ENCODE measurements around the gene TPGS2. TPM values are rescaled to one million over a fixed set of nuclear protein-coding genes. Genes with fewer than 3 reads are reported as not detected.

Gene TPGS2
- total RNA-seq, 1 donor from 2014 or later, result 57.6 TPM

GRCh38 chr18:36759167-36759776, 69.5 kb downstream of the TPGS2 start:
- no peaks in the 10 kb centered on the region for H3K36me3 ChIP-seq
- H3K9me3 ChIP-seq, result no peaks in the 10 kb centered on the region
- no peak overlapping the region for H3K27ac ChIP-seq
- ATAC-seq (peak; percentile 24), DNase-seq (peak; percentile 37)
- H3K4me3 ChIP-seq, result no peak overlapping the region
- TF ChIP-seq, protein P1, sequence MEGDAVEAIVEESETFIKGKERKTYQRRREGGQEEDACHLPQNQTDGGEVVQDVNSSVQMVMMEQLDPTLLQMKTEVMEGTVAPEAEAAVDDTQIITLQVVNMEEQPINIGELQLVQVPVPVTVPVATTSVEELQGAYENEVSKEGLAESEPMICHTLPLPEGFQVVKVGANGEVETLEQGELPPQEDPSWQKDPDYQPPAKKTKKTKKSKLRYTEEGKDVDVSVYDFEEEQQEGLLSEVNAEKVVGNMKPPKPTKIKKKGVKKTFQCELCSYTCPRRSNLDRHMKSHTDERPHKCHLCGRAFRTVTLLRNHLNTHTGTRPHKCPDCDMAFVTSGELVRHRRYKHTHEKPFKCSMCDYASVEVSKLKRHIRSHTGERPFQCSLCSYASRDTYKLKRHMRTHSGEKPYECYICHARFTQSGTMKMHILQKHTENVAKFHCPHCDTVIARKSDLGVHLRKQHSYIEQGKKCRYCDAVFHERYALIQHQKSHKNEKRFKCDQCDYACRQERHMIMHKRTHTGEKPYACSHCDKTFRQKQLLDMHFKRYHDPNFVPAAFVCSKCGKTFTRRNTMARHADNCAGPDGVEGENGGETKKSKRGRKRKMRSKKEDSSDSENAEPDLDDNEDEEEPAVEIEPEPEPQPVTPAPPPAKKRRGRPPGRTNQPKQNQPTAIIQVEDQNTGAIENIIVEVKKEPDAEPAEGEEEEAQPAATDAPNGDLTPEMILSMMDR (IDR thresholded peaks at IDR 0.05), result no peak
- H3K27me3 ChIP-seq, result no peaks in the 10 kb centered on the region
- intact Hi-C loops (cut with DNase I), result no loop called here
- peaks cover 7% of the 10 kb centered on the region for H3K4me1 ChIP-seq

DNA sequence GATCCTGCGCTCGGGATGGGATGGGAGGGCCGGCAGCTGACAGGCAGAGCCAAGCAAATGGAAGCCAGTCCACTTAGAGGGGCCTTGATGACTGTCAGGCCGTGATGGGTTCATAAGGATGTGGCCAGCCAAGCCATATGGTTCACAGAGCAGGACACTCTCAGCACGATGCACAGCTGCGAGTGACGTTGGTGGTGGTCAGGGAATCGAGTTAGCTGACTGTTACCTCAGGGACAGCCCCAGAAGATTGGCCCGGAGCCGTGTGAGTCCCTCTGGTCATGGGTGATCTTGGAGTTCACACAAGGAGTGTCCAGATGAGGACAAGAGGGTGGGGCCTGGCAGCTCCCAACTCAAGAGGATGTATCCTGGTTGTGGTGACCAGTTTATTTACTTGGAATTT, 70.2 kb downstream of the TPGS2 start:
- TF ChIP-seq, protein P1 (IDR thresholded peaks at IDR 0.05), result no peak
- Histone ChIP-seq H3K4me1 (peaks cover 7% of the 10 kb centered on the region), H3K27ac (no peak overlapping the region), H3K4me3 (no peak overlapping the region), H3K9me3 (no peaks in the 10 kb centered on the region), H3K36me3 (no peaks in the 10 kb centered on the region), H3K27me3 (no peaks in the 10 kb centered on the region)
- DNase-seq (peak; percentile 51), ATAC-seq (peak; percentile 10)
- intact Hi-C loops (cut with DNase I), result no loop called here

DNA sequence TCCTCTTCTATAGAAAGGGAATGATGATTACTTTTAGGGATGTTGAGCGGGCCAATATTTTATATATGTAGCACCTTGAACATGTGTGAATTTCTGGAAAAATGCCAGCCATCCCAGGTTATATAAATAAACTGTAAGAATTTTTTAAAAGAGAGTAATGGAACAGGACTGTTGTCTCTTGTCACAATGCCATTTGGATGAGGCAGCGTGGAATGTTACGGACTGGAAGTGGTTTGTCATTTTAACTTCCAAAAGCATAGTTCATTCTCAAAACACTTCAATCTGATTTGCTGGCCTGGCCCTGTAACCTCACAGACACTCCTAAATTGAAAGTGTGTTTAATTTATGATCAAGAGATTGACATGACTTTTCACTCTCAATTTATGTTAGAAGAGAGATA, 70.8 kb downstream of the TPGS2 start:
- H3K36me3 ChIP-seq, result no peaks in the 10 kb centered on the region
- no peaks in the 10 kb centered on the region for H3K9me3 ChIP-seq
- peaks cover 7% of the 10 kb centered on the region for H3K4me1 ChIP-seq
- no peaks in the 10 kb centered on the region for H3K27me3 ChIP-seq
- TF ChIP-seq, protein P1 (IDR thresholded peaks at IDR 0.05), result no peak
- DNase-seq (no peak), ATAC-seq (no peak)
- no peak overlapping the region for H3K4me3 ChIP-seq
- intact Hi-C loops (cut with DNase I), result no loop called here
- no peak overlapping the region for H3K27ac ChIP-seq

GRCh38 chr18:36757081-36757480, 71.7 kb downstream of the TPGS2 start:
- Histone ChIP-seq H3K9me3 (no peaks in the 10 kb centered on the region), H3K4me3 (no peak overlapping the region), H3K27me3 (no peaks in the 10 kb centered on the region), H3K27ac (no peak overlapping the region), H3K4me1 (peaks cover 7% of the 10 kb centered on the region), H3K36me3 (no peaks in the 10 kb centered on the region)
- peak; percentile 79 for ATAC-seq
- intact Hi-C loops (cut with DNase I), result no loop called here
- TF ChIP-seq, protein P1 (IDR thresholded peaks at IDR 0.05), result peak; percentile 58
- no peak for DNase-seq

- Histone ChIP-seq H3K4me1 (peaks cover 7% of the 10 kb centered on the region), H3K36me3 (no peaks in the 10 kb centered on the region), H3K9me3 (no peaks in the 10 kb centered on the region), H3K27ac (no peak overlapping the region), H3K4me3 (no peak overlapping the region), H3K27me3 (no peaks in the 10 kb centered on the region)
- DNase-seq, result no peak
- peak; percentile 27 for ATAC-seq
- intact Hi-C loops (cut with DNase I), result no loop called here
- TF ChIP-seq, protein P1 (IDR thresholded peaks at IDR 0.05), result no peak
Measured at GRCh38 chr18:36756242-36756641, 72.6 kb downstream of the TPGS2 start.

All from upper lobe of right lung (tissue), 1 donor.